Cardiac fibroblast (primary cell): ENCODE results near the gene ETV3L.

Source experiments
- DNase-seq, 2 donors: peaks; one replicate each; pipeline versions ENCODE4 v3.0.0 to v3.0.0-alpha.2; 2010; ENCODE audit warnings: low read depth in 2 of 2
- H3K4me3 ChIP-seq, 2 donors: replicated peaks in 1 of 2; 1 replicate in 1 of 2; 2 replicates in 1 of 2; pipeline ENCODE4 v1.5.1; 2011; ENCODE audit warnings: low read depth in 2 of 2, low read length in 2 of 2, mild to moderate bottlenecking in 2 of 2, moderate library complexity in 1 of 2
- TF ChIP-seq, protein P1 (sequence below): IDR thresholded peaks from one replicate; pipeline ENCODE4 v1.5.1; 2011; ENCODE audit warnings: low read depth, mild to moderate bottlenecking, low read length, inconsistent platforms

ETV3L gene

DNA sequence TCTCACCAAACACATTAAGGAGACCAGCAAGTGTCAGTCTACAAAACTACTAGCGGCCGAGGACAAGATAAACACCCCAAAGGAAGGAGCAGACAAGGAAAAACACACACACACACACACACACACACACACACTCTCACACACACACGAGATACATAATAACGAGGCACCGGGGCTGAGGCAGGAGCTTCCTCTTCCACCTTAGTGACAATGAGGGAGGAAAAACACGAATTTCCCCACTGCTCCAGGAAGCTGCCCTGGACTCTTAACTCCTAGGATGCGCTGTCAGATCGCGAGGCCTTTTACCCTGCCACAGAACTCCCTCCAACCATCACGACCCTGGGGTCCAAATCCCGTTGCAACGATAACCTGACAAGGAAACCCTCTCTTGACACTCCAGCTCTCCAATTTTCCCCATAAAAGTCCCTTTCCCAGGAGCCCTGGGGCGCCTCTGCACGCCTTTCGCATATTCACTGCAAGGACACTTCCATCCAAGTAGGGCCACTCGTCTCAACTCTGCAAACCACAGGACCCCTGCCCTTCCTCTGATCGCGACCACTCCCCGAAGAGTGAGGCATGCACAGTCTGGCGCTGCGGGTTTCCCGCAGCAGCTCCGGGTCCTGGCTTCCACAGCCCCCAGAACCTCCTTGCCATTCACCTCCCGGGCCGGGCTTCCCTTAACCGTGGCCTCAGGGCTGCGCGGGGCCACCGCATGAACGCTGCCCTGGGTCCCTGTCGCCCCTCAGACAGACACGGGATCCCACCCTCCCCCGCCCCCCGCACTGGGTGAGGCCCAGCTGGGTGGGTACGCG lies 38.0 kb upstream of the ETV3L start:
- peak overlapping the region; percentile 97 to 98 for H3K4me3 ChIP-seq
- TF ChIP-seq, protein P1, sequence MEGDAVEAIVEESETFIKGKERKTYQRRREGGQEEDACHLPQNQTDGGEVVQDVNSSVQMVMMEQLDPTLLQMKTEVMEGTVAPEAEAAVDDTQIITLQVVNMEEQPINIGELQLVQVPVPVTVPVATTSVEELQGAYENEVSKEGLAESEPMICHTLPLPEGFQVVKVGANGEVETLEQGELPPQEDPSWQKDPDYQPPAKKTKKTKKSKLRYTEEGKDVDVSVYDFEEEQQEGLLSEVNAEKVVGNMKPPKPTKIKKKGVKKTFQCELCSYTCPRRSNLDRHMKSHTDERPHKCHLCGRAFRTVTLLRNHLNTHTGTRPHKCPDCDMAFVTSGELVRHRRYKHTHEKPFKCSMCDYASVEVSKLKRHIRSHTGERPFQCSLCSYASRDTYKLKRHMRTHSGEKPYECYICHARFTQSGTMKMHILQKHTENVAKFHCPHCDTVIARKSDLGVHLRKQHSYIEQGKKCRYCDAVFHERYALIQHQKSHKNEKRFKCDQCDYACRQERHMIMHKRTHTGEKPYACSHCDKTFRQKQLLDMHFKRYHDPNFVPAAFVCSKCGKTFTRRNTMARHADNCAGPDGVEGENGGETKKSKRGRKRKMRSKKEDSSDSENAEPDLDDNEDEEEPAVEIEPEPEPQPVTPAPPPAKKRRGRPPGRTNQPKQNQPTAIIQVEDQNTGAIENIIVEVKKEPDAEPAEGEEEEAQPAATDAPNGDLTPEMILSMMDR: no peak
- DNase-seq: peak; percentile 26 to 50

DNA sequence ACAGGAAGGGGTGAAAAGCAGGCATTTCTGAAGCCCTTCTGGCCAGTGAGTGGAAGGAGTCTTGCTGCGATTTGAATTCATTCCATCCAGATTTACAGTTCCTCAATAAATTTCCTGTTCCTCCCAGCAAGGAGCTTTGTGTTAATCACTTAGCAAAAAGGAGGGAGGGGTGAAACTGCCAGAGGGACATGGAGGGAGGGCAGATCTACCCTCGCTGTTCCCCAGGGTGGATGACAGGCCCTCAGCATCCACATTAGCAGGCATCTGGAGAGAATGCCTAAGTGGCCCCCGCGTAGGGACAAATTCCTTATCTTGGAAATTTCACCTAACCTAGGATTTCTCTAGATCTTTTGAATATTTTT lies 37.4 kb upstream of the ETV3L start:
- TF ChIP-seq, protein P1: no peak
- H3K4me3 ChIP-seq: peak overlapping the region; percentile 97 to 98
- peak in 1 of 2 donors; percentile 35 for DNase-seq

DNA sequence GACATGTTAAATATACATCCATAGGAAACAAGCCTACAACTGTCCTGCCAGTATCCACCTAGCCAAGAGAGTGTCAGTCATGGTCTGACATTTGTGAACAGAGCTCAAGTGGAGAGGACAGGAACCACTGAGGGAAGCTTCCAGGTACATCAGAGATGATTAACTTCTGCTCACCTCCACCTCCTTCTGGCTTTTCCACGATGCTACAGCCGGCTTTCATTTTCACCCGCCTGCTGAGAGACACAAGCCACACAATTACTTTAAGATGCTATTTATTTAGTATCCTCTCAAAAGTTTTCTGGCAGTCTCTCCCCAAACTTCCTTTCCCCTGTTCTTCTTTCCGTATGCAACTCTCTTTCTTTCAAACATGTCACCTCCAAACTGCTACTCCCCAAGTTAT lies 36.5 kb upstream of the ETV3L start:
- no peak overlapping the region for H3K4me3 ChIP-seq
- no peak for DNase-seq
- TF ChIP-seq, protein P1: no peak

DNA sequence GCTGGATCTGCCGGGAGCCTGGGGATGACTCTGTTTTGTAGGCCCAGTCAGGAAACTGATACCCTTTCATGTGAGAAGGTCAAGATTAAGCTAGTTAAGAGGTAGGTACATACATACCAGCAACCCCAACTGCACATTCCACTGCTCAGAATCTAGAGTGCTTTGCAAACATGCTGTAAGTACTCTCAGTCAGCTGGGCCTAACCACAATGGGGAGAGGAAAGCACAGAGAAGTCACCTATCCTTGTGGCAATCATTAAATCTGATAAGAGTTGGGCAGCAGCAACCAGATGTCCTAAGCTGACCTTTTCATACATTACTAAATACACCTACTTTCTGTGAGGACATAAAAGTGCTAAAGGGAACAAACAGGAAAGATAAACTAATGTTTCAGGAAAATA lies 36.0 kb upstream of the ETV3L start:
- peak in 1 of 2 donors; percentile 6 for DNase-seq
- H3K4me3 ChIP-seq: no peak overlapping the region
- TF ChIP-seq, protein P1: no peak

DNA sequence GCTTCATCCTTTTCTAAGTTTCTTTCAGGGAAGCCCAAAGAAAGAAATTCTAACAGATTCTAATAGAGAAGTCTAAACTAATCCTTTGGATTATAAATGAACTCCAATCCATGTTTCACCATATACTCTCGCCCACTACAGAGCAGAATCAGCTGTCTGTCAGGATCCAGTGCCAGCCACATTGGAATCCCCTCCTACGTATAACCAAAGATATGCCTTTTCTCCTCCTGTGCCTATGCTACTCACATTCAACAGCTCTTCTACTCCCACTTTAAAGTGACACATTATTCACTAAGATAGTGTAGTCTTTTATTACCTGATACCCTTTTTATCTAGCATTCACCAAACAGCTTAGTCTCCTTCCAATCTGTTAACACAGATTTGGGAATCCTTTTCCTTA lies 35.5 kb upstream of the ETV3L start:
- DNase-seq: no peak
- TF ChIP-seq, protein P1: no peak

DNA sequence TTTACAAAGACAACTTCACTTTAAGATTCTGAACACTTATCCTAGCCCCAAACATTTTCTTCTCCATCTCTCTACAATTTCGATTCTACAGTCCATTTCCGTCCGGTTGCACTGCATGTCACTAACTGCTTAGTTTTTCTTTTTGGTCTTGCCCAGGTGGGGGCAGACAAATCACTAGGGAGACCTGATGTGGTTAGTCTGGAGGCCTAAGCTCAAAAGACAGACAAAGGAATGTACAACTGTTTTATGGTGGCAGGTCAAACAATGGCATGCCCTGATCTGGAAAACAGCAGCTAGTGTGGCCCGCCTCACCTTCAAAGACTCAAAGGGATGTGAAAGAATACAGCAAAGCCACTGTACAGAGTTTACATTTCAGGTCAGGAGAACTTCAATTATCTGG lies 34.8 kb upstream of the ETV3L start:
- TF ChIP-seq, protein P1: no peak
- no peak overlapping the region for H3K4me3 ChIP-seq
- no peak for DNase-seq

More for the DNA sequence above, 35.5 kb upstream of the ETV3L start:
- no peak overlapping the region for H3K4me3 ChIP-seq
